GM19099 (cell line): ENCODE data around the gene NRG2.

Source experiments
- POLR2A ChIP-seq: IDR thresholded peaks from 3 replicates; pipeline ENCODE4 v1.6.1; 2011; ENCODE audit warnings: low read depth; ENCODE audit not compliant: insufficient read length; ENCODE audit errors: extremely low read depth

Gene NRG2

DNA sequence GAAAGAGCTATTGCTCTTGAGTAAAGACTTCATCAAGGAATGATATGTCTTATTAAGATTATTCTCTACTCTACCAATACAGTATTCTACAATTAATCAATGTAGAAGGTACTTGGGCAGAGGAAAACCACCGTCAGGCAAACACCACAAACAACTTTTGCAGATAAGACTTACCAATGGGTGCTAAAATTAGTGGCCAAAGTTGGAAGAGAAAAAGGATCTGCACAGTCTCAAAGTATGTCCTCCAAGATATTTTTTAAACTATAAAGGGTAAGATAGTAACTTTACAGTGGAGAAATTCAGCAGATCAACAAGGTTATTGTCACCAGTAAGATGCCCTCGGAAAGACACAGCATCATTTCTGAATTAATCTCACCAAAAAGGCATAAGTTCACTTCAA, 38.9 kb downstream of the NRG2 start:
- no peak for TF ChIP-seq POLR2A

DNA sequence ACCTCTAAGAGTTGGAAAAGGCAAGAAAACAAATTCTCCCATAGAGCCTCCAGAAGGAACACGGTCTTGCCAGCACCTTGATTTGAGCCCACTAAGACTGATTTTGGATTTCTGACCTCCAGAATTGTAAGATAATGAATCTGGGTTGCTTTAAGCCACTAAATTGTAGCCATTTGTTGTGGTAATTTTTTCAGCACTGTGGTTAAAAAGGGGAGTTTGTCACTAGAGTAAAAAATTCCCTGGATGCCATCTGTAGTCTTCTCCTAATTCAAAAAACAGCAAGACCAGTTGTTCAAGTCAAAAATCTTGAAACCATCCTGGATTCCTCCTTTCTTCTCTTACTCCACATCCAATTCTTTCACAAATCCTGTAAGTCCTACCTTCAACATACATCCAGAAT, 39.6 kb downstream of the NRG2 start:
- TF ChIP-seq POLR2A = no peak

DNA sequence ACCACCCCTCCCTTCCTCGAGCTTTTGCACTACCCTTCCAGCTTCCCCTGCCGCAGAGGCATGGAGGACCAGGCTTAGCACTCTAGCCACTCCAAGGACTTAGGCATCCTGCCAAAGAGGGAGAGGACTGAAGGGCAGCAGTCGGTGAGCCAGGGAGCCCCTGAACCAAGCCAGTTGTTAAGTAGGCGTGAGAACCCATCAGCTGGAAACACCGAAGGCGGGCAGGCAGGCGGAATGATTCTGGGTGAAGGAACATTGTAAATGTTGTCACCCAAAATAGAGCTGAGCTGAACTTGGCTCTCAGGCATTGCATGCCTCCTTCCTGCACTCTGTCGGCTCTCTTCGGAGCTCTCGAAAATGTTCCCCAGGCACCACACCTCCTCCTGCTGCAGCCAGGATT, 42.8 kb downstream of the NRG2 start:
- no peak for TF ChIP-seq POLR2A

DNA sequence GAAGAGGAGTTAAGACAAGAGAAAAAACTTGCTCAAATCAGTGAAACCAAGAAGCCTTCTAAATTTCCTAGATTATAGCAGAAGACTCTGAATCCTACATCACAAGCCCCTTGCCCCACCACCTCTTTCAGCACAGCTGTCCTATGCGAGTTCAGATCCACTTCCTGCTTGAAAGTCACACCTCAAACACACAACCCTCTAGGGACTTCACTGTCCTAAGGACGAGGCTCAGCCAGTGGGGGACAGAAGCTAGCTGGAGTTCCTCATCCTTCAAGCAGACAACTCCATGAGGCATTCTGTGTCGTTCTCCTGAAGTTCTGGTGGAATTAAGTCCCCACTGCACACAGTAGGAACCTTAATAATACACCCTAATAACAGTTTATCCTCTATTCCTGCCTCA, 44.3 kb downstream of the NRG2 start:
- TF ChIP-seq POLR2A = no peak

DNA sequence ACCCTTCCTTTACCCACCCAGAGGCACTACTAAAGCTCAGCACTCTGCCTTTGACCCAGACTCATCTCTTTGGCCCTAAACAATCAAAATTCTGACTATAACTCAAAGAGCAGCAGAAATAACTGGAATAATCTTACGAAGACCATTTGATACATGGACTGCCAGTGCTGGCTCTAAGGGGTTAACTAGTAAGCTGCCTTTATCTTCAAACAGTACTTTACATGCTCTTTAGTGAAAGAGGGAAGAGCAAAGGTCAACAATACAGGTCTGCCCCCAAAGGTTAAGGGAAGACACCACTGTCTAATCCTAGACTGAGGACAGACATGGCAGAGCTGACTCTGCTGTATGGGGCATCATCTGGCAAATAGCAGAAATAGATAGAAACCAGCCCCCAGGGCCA, 45.8 kb downstream of the NRG2 start:
- TF ChIP-seq POLR2A = no peak

DNA sequence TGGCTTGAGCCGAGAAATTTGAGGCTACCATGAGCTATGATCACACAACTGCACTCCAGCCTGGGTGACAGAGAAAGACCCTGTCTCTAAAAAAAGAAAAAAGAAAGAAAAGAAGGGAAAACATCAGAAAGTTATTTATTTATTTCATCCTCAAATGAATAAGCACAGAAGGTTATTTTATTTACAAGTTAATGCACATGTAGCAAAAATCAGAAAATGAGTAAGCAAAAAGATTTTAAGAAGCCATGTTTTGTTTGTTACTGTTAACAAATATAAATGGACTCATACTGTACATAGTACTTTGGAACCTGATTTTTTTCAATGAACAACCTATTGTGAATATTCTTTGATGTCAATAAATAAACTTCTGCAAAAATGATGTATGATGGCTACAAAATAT, 47.2 kb downstream of the NRG2 start:
- no peak for TF ChIP-seq POLR2A

DNA sequence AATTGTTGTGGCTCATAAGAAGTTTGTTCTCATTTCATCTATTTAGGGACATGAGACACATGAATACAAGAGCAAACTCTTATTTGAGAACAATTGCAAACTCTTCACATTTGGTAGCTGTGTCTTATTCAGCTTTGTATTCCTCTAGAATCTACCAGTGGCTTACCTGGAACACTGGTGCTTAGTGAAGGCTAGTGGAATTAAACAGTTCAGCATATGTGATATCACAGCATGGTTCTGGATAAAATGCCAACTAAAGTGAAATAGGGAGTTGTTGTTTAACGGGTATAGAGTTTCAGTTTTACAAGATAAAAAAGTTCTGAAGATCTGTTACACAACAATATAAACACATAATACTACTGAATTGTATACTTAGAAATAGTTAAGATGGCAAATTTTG, 48.9 kb downstream of the NRG2 start:
- TF ChIP-seq POLR2A = no peak

DNA sequence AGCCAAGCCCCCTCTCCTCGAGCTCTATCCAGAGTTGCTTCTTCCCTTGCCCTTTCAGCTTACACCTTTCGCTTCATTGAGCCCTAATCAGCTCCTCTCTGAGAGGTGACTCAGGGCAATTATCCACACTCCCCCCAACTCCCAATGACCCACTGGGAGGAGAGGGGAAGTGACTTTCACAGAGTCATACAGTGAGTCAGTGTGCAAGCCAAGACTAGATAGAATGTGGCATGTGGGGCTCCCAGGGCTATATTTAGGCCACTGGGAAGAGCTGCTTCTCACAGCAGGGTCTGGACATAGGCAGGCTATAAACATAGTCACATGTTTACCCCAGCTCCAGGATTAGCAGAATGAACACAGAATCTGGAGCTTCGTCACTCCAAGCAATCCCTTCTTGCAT, 57.4 kb downstream of the NRG2 start:
- TF ChIP-seq POLR2A = no peak

DNA sequence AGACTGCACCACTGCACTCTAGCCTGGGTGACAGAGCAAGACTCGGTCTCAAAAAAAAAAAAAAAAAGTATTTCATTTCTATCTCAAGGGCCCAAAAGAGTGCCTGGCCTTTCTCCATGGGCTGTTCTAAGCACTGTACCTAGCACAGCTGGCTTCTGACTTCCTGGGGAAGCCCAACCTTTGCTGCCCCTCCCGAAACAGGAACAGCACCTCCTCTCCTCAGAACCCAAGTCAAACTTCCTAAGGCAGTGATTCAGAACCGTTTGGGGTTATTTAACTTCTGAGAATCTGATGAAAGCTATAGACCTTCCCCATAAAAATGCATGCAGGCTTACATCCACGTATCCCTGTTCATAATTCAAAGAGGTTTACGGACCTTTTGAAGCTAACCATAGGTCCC, 57.8 kb downstream of the NRG2 start:
- TF ChIP-seq POLR2A = no peak

DNA sequence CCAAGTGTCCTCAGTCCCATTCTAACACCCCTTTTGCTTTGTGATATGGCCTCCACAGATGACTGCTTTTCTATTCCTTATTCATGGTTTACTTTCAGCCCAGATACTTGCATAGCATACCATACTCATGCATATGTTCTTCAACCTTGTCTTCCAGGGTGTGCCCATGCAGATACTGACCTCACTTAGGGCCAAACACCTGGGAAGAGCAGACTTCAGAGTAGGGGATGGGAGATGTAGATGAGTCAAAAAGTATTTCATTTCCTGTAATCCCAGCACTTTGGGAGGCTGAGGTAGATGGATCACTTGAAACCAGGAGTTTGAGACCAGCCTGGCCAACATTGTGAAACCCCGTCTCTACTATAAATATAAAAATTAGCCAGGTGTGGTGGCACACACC, 58.3 kb downstream of the NRG2 start:
- TF ChIP-seq POLR2A = no peak

DNA sequence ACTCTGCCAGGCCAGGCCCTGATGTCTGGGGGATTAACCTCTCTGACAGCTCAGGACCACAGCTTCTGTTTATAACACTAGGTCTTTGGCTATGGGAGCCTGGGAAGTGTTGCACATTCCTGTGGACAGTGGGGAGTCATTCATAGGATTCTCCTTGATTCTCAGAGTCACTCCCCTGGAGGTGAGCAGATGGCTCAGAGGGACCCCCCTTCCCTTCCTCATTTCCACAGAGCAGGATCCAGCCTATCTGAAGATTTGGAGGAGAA, 60.2 kb downstream of the NRG2 start:
- no peak for TF ChIP-seq POLR2A

DNA sequence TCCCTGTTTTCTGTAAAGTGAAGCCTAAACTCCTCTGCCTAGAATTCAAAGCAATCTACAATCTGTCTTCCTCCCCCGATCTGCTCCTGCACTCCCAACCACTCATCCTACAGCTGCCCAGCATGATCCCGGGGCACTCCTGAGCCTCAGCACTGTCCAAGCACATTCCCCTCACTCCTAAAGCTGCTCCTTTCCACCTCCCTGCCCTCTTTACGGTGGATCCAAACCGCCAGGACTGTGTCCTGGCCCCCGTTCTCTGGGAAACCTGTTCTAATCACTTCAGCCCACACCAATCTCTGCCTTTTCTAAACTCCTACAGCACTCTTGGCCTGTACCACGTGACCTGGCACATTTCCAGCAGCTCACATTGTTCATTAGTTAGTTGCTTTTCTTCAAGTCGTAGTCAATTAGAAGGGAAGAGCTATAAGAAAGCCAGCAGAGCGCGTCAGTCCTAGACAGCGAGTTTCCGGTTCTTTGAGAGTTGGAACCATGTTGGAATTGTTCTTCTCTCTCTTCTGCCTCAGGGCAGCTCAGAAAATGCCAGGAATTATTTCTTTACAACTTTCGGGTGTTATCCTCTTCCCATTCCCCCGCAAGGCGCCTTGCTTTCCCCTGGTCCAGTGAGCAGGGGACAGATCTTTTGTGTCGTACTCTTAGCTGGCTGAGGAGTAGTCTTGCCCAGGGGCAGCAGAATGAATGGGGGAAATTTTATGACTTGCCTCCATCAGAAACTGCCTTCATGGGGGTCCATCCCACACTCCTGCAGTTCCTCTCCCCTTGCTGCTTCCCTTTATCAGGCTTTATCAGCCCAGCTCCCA, 60.7 kb downstream of the NRG2 start:
- no peak for TF ChIP-seq POLR2A

DNA sequence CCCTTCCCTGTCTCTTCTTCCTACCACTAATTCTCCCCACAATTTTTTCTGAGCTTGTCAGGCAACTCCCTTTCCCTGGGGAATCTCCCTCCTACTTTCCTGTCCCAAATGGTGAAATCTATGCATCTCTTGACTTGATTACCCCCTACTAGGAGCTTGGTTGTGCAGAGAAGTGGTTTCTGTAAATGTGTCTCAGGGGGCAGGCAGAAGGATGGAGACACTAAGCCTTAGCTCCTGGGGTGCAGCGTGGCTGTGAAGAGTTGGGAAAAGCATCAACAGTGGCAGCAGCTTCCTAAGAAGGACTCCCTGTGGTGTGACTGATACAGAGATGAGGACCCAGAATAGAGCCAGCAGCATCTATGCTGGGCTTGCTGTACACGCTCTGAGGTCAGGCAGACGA, 62.3 kb downstream of the NRG2 start:
- no peak for TF ChIP-seq POLR2A

DNA sequence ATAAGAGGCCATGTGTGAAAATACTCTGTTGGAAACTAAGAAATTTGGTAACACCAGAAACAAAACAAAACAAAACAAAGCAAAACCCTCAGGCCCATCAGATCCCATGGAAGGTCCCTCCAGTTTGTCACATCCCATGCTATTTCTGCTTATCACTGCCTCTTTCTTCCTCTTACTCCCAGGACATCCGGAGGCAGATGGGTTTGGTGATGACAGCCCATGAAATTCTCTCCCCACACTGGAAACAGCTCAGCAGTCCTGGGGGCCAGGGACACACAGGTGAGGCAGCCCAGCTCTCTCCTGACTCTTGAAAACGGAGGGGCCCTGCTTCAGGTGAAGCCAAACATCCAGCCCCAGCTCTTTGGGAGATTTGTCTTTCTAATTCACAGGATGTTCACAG, 63.2 kb downstream of the NRG2 start:
- TF ChIP-seq POLR2A = no peak

DNA sequence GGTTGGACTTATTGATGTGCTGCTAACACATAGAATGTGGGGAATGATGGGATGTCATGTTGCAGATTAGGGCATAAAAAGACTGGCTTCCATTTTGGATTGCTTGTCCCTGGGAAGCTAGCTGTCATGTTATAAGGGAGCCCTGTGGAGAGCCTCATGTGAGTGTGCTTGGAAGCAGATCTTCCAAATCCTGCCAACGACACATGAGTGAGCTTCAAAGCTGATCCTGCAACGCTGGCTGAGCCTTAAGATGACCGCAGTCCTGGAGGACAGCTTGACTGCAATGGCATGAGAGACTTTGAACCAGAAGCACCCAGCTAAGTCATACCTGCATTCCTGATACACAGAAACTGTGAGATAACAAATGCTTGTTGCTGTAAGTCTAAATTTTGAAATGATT, 63.6 kb downstream of the NRG2 start:
- TF ChIP-seq POLR2A = no peak

DNA sequence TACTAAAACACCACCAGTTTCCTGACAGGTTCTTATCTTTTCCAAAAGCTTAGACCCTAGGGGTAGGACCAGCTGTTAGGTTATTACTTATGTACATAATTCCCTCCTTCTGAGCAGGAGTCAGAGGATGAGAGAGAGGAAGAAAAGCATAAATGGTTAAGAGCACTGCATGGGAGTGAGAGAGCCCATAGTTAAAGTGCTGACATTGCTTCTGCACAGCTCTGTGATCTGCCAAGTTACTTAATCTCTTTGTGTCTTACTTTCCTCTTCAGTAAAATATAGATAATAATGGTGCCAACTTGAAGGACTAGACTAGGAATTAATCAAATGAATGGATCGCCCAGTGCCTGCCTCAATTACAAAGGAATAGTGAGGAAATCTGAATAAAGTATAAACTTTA, 66.4 kb downstream of the NRG2 start:
- no peak for TF ChIP-seq POLR2A

DNA sequence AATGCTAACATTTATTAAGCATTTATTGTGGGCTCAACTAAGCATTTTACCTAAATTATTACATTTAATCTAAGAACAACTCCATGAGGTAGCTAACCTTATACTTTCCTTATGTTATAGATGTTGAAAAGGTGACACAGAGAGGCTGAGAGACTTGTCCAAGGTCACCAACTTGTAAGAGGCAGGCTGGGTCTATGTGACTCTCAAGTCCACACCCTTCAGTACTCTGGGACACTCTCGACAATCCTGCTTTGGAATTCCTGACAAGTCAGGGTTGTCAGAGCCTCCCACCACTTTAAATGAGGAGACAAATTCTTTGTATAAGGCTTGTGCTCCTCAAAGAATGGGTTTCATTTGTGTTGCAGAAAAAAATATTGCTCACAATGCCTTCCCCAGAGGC, 67.2 kb downstream of the NRG2 start:
- TF ChIP-seq POLR2A = no peak
